22Rv1 (cell line): ENCODE results near the gene CDO1.

Source experiments
- CTCF ChIP-seq: fragments of 450-650 bp; IDR thresholded peaks from 2 replicates; pipeline ENCODE4 v1.5.1; 2017; ENCODE audit warnings: mild to moderate bottlenecking
- ZFX ChIP-seq: fragments of 450-650 bp; IDR thresholded peaks from 2 replicates; pipeline ENCODE4 v1.6.1; 2017; ENCODE audit warnings: antibody characterized with exemption, borderline replicate concordance

- no peak for TF ChIP-seq CTCF
- TF ChIP-seq ZFX, result no peak
Measured at GRCh38 chr5:115816226-115817081, at the start of gene CDO1.
